K562 (cell line): ENCODE measurements around the gene SLC19A3. TPM values are rescaled to one million over a fixed set of nuclear protein-coding genes. Genes with fewer than 3 reads are reported as not detected.

ENCODE experiments used
- ATAC-seq: fragments of 200-7000 bp; cut with Tn5 transposase; 3 replicates; pipeline ENCODE4 v1.9.1; 2020; ENCODE audit warnings: moderate library complexity
- BruUV-seq: library from RNA; stranded (reverse); fragments of 400-500 nt; replicated peaks from 2 replicates; lab custom pipeline; 2021; lab: Mats Ljungman, UMichigan
- CTCF ChIA-PET: fragments of 300-600 bp; formaldehyde crosslinking; extraction: SDS; loops from one replicate; lab custom pipeline; 2021; ENCODE audit warnings: low intra/inter-chr PET ratio; lab: Yijun Ruan, JAX
- POLR2A ChIA-PET: fragments of 300-600, 350-650 bp; sonication (Branson Sonifier 250); formaldehyde crosslinking; extraction: SDS; loops from one replicate; lab custom pipeline; 2021; ENCODE audit warnings: antibody characterized with exemption, inconsistent platforms; lab: Yijun Ruan, JAX
- DNase-seq, 4 experiments: peaks; one replicate each; pipeline versions ENCODE4 v3.0.0 to v3.0.0-alpha.2; 2011 to 2018; ENCODE audit warnings: low spot score in 3 of 4, mixed read lengths in 3 of 4; ENCODE audit errors: extremely low read depth in 1 of 4
- FAIRE-seq: peaks from 2 replicates; lab custom pipeline; 2011; peaks lifted over from hg19 to GRCh38; lab: Jason Lieb, UNC
- H2AFZ ChIP-seq: 2 replicates; pipeline ENCODE4 v1.6.0; 2011; ENCODE audit warnings: low read depth, low read length, control low read depth, inconsistent platforms
- H3K27ac ChIP-seq: fragments of 200-600 bp; 3 replicates; pipeline ENCODE4 v1.8.0; 2011; ENCODE audit warnings: low read depth, mild to moderate bottlenecking, control low read depth, inconsistent platforms, low read length, moderate library complexity, mixed read lengths; ENCODE audit errors: extremely low read depth
- H3K27me3 ChIP-seq, 2 experiments: fragments of 300-600 bp in 1 of 2; 2 replicates in 1 of 2; 3 replicates in 1 of 2; pipeline versions ENCODE4 v1.6.0 to v1.8.0; 2011; ENCODE audit warnings: inconsistent platforms in 2 of 2, low read length in 2 of 2, mild to moderate bottlenecking in 1 of 2, mixed read lengths in 1 of 2, moderate library complexity in 1 of 2; ENCODE audit not compliant: control insufficient read depth in 2 of 2, insufficient read depth in 2 of 2
- H3K36me3 ChIP-seq: fragments of 300-600 bp; 3 replicates; pipeline ENCODE4 v1.8.0; 2011; ENCODE audit warnings: mild to moderate bottlenecking, low read length, inconsistent platforms; ENCODE audit not compliant: control insufficient read depth, insufficient read depth
- H3K4me1 ChIP-seq, 2 experiments: fragments of 200-600 bp in 1 of 2; replicated peaks in 1 of 2; 2 replicates in 1 of 2; 3 replicates in 1 of 2; pipeline versions ENCODE4 v1.5.1 to v1.8.0; 2011; ENCODE audit warnings: inconsistent platforms in 2 of 2, low read length in 2 of 2, mild to moderate bottlenecking in 1 of 2, mixed read lengths in 1 of 2, moderate library complexity in 1 of 2; ENCODE audit not compliant: control insufficient read depth in 2 of 2, insufficient read depth in 2 of 2
- H3K4me2 ChIP-seq: 2 replicates; pipeline ENCODE4 v1.6.1; 2011; ENCODE audit warnings: low read length, control low read depth, inconsistent platforms, mixed read lengths; ENCODE audit not compliant: insufficient read depth
- H3K4me3 ChIP-seq: fragments of 200-600 bp; sonication (generic), shearing (Covaris generic); 2 replicates; pipeline ENCODE4 v1.5.1; 2016; ENCODE audit warnings: control low read depth, inconsistent platforms
- H3K79me2 ChIP-seq: fragments of 200-600 bp; 3 replicates; pipeline ENCODE4 v1.8.0; 2011; ENCODE audit warnings: low read length, inconsistent platforms; ENCODE audit not compliant: control insufficient read depth, insufficient read depth
- H3K9ac ChIP-seq, 2 experiments: 2 replicates each; pipeline versions ENCODE4 v1.6.0 to v1.6.1; 2011; ENCODE audit warnings: low read depth in 2 of 2, low read length in 2 of 2, control low read depth in 1 of 2, inconsistent platforms in 1 of 2, mild to moderate bottlenecking in 1 of 2, mixed read lengths in 1 of 2; ENCODE audit not compliant: insufficient read depth in 1 of 2
- H3K9me1 ChIP-seq: one replicate; pipeline ENCODE4 v1.6.0; 2011; ENCODE audit warnings: inconsistent platforms, mild to moderate bottlenecking, low read length, moderate library complexity; ENCODE audit not compliant: control insufficient read depth, insufficient read depth
- H3K9me3 ChIP-seq: replicated peaks from 2 replicates; pipeline ENCODE4 v1.5.1; 2011; ENCODE audit warnings: low read depth, low read length, inconsistent platforms; ENCODE audit not compliant: control insufficient read depth, insufficient read depth
- H4K20me1 ChIP-seq: replicated peaks from 2 replicates; pipeline ENCODE4 v1.6.1; 2011; ENCODE audit warnings: low read length, inconsistent platforms, mixed read lengths; ENCODE audit not compliant: control insufficient read depth, insufficient read depth
- XRCC4 ChIP-seq: IDR thresholded peaks from one replicate; pipeline ENCODE4 v1.6.1; 2011; ENCODE audit not compliant: insufficient read depth, insufficient read length; ENCODE audit errors: extremely low read depth
- ZNF232 ChIP-seq: sonication (generic); formaldehyde crosslinking; IDR thresholded peaks from 2 replicates; pipeline ENCODE4 v1.8.0; 2022; ENCODE audit warnings: mild to moderate bottlenecking, missing genetic modification reagents
- ZNF431 ChIP-seq: sonication (generic); formaldehyde crosslinking; IDR thresholded peaks from 2 replicates; pipeline ENCODE4 v1.8.0; 2022; ENCODE audit warnings: mild to moderate bottlenecking, missing genetic modification reagents
- WGBS: fragments of 100-300 bp; shearing (Covaris generic); methylation state at CpG from one replicate; pipeline ENCODE4 v1.1.6; 2016; ENCODE audit warnings: low coverage, mixed read lengths; ENCODE audit not compliant: insufficient coverage; ENCODE audit errors: missing lambda C conversion rate; 5-methylcytosine and 5-hydroxymethylcytosine counted together
- in situ Hi-C: fragments of 300-500 bp; cut with MboI; formaldehyde crosslinking; loops from 4 replicates; pipeline ENCODE4 v1.15.0; 2018; ENCODE audit warnings: inconsistent platforms, mixed read lengths
- intact Hi-C: fragments of 100-400 bp; cut with micrococcal nuclease; formaldehyde crosslinking; loops from 2 replicates; pipeline ENCODE4 v1.14.2; 2022
- polyA plus RNA-seq, 8 experiments: library from polyadenylated mRNA; depleted of rRNA in 4 of 8; stranded (reverse) in 5 of 8; unstranded in 3 of 8; fragments of >200 nt; fragmentation: Nextera tagmentation in 2 of 8; fragmentation: Illumina TruSeq in 1 of 8; extraction: Ambion mirVana in 2 of 8; extraction: Trizol in 1 of 8; gene quantifications; 2 replicates each; pipeline versions ENCODE4 v1.2.1 to v1.2.3, GENCODE V29; 2011 to 2014; ENCODE audit warnings: inconsistent platforms in 1 of 8, missing spikeins in 1 of 8
- total RNA-seq, 7 experiments: library from RNA; depleted of rRNA in 6 of 7; stranded (reverse); fragments of >200 nt in 6 of 7; fragmentation: Illumina TruSeq in 2 of 7; extraction: Trizol in 2 of 7; gene quantifications; 2 replicates each; pipeline versions ENCODE4 v1.2.1 to v1.2.3, GENCODE V29; 2011 to 2021; ENCODE audit warnings: low replicate concordance in 1 of 7

SLC19A3 gene
- total and polyA plus RNA-seq, 9 of the 15 experiments (the other 6 are each of a cell fraction or from before 2014, with no cell fraction given), result not detected

GRCh38 chr2:227766373-227766883 is 48.6 kb upstream of the SLC19A3 start (continued):
- TF ChIP-seq ZNF431, result no peak

GRCh38 chr2:227765788-227766372 is 48.1 kb upstream of the SLC19A3 start:
- 4% methylated on average over 4 of the region's 4 CpGs for WGBS
- ATAC-seq, result no peak
- Histone ChIP-seq H3K9ac (no peak overlapping the region), H3K27ac (no peak overlapping the region)
- CTCF ChIA-PET, result interaction anchor here (1.3 to 2.1 kb wide), 3 partner anchors 360 to 636 kb away, joined by 4 to 10 read pairs (median 10); no protein-coding TSS in a partner anchor
- in situ Hi-C loops, result loop anchor here (10.0 kb wide), 1 partner anchor 361 kb away; no protein-coding TSS in a partner anchor
- TF ChIP-seq ZNF232, result no peak
- TF ChIP-seq XRCC4, result no peak
- TF ChIP-seq, all 486 proteins: peak for 0
- H3K36me3 ChIP-seq, result no peaks in the 10 kb centered on the region
- intact Hi-C loops, result loop anchor here (1.0 to 5.0 kb wide), 6 partner anchors 107 to 733 kb away; no protein-coding TSS in a partner anchor
- H4K20me1 ChIP-seq, result no peaks in the 10 kb centered on the region
- POLR2A ChIA-PET, result no interaction called here
- H2AFZ ChIP-seq, result no peak overlapping the region
- BruUV-seq, result no TSS peak
- no peak overlapping the region for H3K4me3 ChIP-seq
- H3K27me3 ChIP-seq, result peaks cover 0 to 10% of the 10 kb centered on the region in 2 experiments; a peak in 2 of 5 replicates
- no peak for DNase-seq
- peaks cover 0 to 4% of the 10 kb centered on the region in 2 experiments; a peak in 1 of 5 replicates for H3K4me1 ChIP-seq
- no peaks in the 10 kb centered on the region for H3K9me3 ChIP-seq
- H3K4me2 ChIP-seq, result no peak overlapping the region
- no peaks in the 10 kb centered on the region for H3K9me1 ChIP-seq
- peak; percentile 19 for FAIRE-seq
- H3K79me2 ChIP-seq, result no peaks in the 10 kb centered on the region
